Loucy (cell line): ENCODE results near the gene FRMD4A.

Source experiments
- EZH2phosphoT487 ChIP-seq: fragments of 200-600 bp; IDR thresholded peaks from 2 replicates; pipeline ENCODE4 v1.6.1; 2018; ENCODE audit warnings: antibody characterized with exemption, mild to moderate bottlenecking, moderate library complexity, borderline replicate concordance
- TF ChIP-seq, protein P1 (sequence below): fragments of 200-600 bp; sonication (generic); conservative IDR thresholded peaks from 2 replicates; pipeline ENCODE4 v1.5.1; 2014; ENCODE audit warnings: mild to moderate bottlenecking, antibody characterized with exemption, low read length

DNA sequence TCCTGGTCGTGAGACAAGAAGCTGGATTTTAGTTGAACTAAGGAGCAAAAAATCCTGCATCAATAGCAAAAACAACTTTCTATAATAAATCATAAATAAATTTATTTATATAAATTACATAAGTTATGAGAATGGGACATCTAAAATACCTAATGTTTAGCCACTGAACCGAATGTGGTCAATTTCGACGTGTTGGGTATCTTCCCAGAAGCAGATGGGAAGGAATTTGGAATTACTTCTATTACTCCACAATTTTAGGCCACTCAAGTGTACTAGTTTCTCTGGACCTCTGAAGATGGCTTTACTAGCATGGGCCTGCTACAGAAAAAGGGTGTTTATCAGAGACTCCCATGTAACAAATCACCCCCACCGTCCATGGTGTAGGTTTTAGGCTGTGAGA lies 572.0 kb downstream of the FRMD4A start:
- TF ChIP-seq, protein P1, sequence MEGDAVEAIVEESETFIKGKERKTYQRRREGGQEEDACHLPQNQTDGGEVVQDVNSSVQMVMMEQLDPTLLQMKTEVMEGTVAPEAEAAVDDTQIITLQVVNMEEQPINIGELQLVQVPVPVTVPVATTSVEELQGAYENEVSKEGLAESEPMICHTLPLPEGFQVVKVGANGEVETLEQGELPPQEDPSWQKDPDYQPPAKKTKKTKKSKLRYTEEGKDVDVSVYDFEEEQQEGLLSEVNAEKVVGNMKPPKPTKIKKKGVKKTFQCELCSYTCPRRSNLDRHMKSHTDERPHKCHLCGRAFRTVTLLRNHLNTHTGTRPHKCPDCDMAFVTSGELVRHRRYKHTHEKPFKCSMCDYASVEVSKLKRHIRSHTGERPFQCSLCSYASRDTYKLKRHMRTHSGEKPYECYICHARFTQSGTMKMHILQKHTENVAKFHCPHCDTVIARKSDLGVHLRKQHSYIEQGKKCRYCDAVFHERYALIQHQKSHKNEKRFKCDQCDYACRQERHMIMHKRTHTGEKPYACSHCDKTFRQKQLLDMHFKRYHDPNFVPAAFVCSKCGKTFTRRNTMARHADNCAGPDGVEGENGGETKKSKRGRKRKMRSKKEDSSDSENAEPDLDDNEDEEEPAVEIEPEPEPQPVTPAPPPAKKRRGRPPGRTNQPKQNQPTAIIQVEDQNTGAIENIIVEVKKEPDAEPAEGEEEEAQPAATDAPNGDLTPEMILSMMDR = no peak
- no peak for TF ChIP-seq EZH2phosphoT487
